HG02943 (cell line): Measurements from ENCODE around the gene GGTA1.

Source experiments
- ATAC-seq: cut with Tn5 transposase; IDR thresholded peaks from one replicate; pipeline ENCODE4 v1.9.1; 2021; ENCODE audit warnings: mild to moderate bottlenecking, low read depth, moderate library complexity; ENCODE audit not compliant: unreplicated experiment

GGTA1 gene

GRCh38 chr9:121503444-121503843, 3.8 kb upstream of the GGTA1 start:
- ATAC-seq = no peak

- ATAC-seq = no peak
These were observed 478 bp upstream of the GGTA1 start for GRCh38 chr9:121500165-121500478.

- no peak for ATAC-seq
These were observed 542 bp downstream of the GGTA1 start for GRCh38 chr9:121499177-121499426.

- no peak for ATAC-seq
These were observed 1.0 kb downstream of the GGTA1 start for GRCh38 chr9:121498487-121499176.

GRCh38 chr9:121498150-121498486, 1.5 kb downstream of the GGTA1 start:
- ATAC-seq = no peak

GRCh38 chr9:121495976-121496375, 3.7 kb downstream of the GGTA1 start:
- ATAC-seq = no peak

GRCh38 chr9:121494192-121494591, 5.5 kb downstream of the GGTA1 start:
- ATAC-seq = no peak

- ATAC-seq = no peak
These were observed 8.5 kb downstream of the GGTA1 start for GRCh38 chr9:121491111-121491510.

- ATAC-seq = no peak
These were observed 10.3 kb downstream of the GGTA1 start for GRCh38 chr9:121489344-121489743.

- no peak for ATAC-seq
These were observed 13.6 kb downstream of the GGTA1 start for GRCh38 chr9:121486043-121486442.

- no peak for ATAC-seq
These were observed 14.0 kb downstream of the GGTA1 start for GRCh38 chr9:121485623-121486022.

- no peak for ATAC-seq
These were observed 14.8 kb downstream of the GGTA1 start for GRCh38 chr9:121484651-121485446.

- ATAC-seq = no peak
These were observed 16.1 kb downstream of the GGTA1 start for GRCh38 chr9:121483473-121484031.

GRCh38 chr9:121483049-121483448, 16.6 kb downstream of the GGTA1 start:
- no peak for ATAC-seq

- ATAC-seq = no peak
These were observed 20.6 kb downstream of the GGTA1 start for GRCh38 chr9:121478816-121479676.

- ATAC-seq = no peak
These were observed 23.5 kb downstream of the GGTA1 start for GRCh38 chr9:121476156-121476555.

- no peak for ATAC-seq
These were observed 25.3 kb downstream of the GGTA1 start for GRCh38 chr9:121474231-121474947.

- no peak for ATAC-seq
These were observed 26.4 kb downstream of the GGTA1 start for GRCh38 chr9:121473229-121473628.

- ATAC-seq = no peak
These were observed 27.2 kb downstream of the GGTA1 start for GRCh38 chr9:121472446-121472845.

- ATAC-seq = no peak
These were observed 33.5 kb downstream of the GGTA1 start for GRCh38 chr9:121466142-121466541.

- ATAC-seq = no peak
These were observed 34.7 kb downstream of the GGTA1 start for GRCh38 chr9:121464968-121465367.
